ENCODE data around the gene GNAQ. TPM values are rescaled to one million over a fixed set of nuclear protein-coding genes. Genes with fewer than 3 reads are reported as not detected.

Gene GNAQ
- total RNA-seq, 1 experiment from 2014 or later: 55.5 TPM

GRCh38 chr9:77883846-77884771 is 147.5 kb downstream of the GNAQ start:
- ChIA-PET POLR2A (no interaction called here), CTCF (interaction anchor here (0.8 to 1.5 kb wide), 3 partner anchors 13 to 152 kb away, joined by 3 to 4 read pairs (median 3); no protein-coding TSS in a partner anchor)
- H3K36me3 Mint-ChIP-seq: no peaks in the 10 kb centered on the region
- no peak overlapping the region for H3K4me3 Mint-ChIP-seq
- DNase-seq (ENCODE audit: low spot score): no peak
- TF ChIP-seq FOXP4 (CRISPR knock-in tag; IDR thresholded peaks at IDR 0.05) (no peak), FOXP1 (CRISPR knock-in tag; IDR thresholded peaks at IDR 0.05; ENCODE audit: borderline replicate concordance) (no peak), SMAD4 (CRISPR knock-in tag; IDR thresholded peaks at IDR 0.05) (no peak), ZNF423 (CRISPR knock-in tag; IDR thresholded peaks at IDR 0.05) (no peak), NR1H2 (CRISPR knock-in tag; IDR thresholded peaks at IDR 0.05) (no peak), SMAD3 (CRISPR knock-in tag; IDR thresholded peaks at IDR 0.05; ENCODE audit: borderline replicate concordance) (no peak), E2F1 (CRISPR knock-in tag; IDR thresholded peaks at IDR 0.05) (no peak), ERG (CRISPR knock-in tag; IDR thresholded peaks at IDR 0.05) (no peak), NFE2L1 (CRISPR knock-in tag; IDR thresholded peaks at IDR 0.05) (no peak), SP1 (CRISPR knock-in tag; conservative IDR thresholded peaks at IDR 0.05) (no peak)
- no peaks in the 10 kb centered on the region for H3K9me3 Mint-ChIP-seq
- peak overlapping the region; percentile 55; the same call in 1 of the 2 replicates for H3K27ac Mint-ChIP-seq
- no peaks in the 10 kb centered on the region for H3K27me3 Mint-ChIP-seq (ENCODE audit: low read depth)
- ATAC-seq: peak; percentile 71
- H3K4me1 Mint-ChIP-seq: peaks cover 36% of the 10 kb centered on the region

- H3K27ac Mint-ChIP-seq: no peak overlapping the region
Measured at GRCh38 chr9:77883133-77883532, 148.5 kb downstream of the GNAQ start.

More at GRCh38 chr9:77883133-77883532, 148.5 kb downstream of the GNAQ start:
- ATAC-seq (no peak), DNase-seq (ENCODE audit: low spot score) (no peak)
- no peaks in the 10 kb centered on the region for H3K27me3 Mint-ChIP-seq (ENCODE audit: low read depth)
- no peak for TF ChIP-seq ETV6 (CRISPR knock-in tag; IDR thresholded peaks at IDR 0.05)
- no peak for TF ChIP-seq HMGXB4 (CRISPR knock-in tag; IDR thresholded peaks at IDR 0.05)
- TF ChIP-seq ZNF232 (CRISPR knock-in tag; IDR thresholded peaks at IDR 0.05): no peak
- no peak for TF ChIP-seq ZSCAN18 (CRISPR knock-in tag; IDR thresholded peaks at IDR 0.05)
- TF ChIP-seq ZNF396 (CRISPR knock-in tag; IDR thresholded peaks at IDR 0.05; ENCODE audit: borderline replicate concordance): no peak
- TF ChIP-seq E2F5 (CRISPR knock-in tag; IDR thresholded peaks at IDR 0.05): no peak
- TF ChIP-seq AR (CRISPR knock-in tag; IDR thresholded peaks at IDR 0.05): no peak
- TF ChIP-seq E2F1 (CRISPR knock-in tag; IDR thresholded peaks at IDR 0.05): no peak
- TF ChIP-seq GTF2I (CRISPR knock-in tag; conservative IDR thresholded peaks at IDR 0.05): no peak
- TF ChIP-seq NFATC4 (CRISPR knock-in tag; IDR thresholded peaks at IDR 0.05): no peak
- TF ChIP-seq USF1 (CRISPR knock-in tag; IDR thresholded peaks at IDR 0.05): no peak
- ChIA-PET CTCF (interaction anchor here (1.2 kb wide), 1 partner anchor 14 kb away, joined by 3 read pairs; no protein-coding TSS in a partner anchor), POLR2A (no interaction called here)
- peaks cover 36% of the 10 kb centered on the region for H3K4me1 Mint-ChIP-seq
- H3K4me3 Mint-ChIP-seq: no peak overlapping the region
- no peaks in the 10 kb centered on the region for H3K9me3 Mint-ChIP-seq
- no peaks in the 10 kb centered on the region for H3K36me3 Mint-ChIP-seq

All from WTC11 (cell line).